Activated CD4-positive, alpha-beta T cell treated with anti-CD3 and anti-CD28 coated beads, Interleukin-2, amount 50 U/mL, for 24 hours (primary cell): ENCODE measurements around the gene STAM2.
"Not testable (repeated sequence)": the region's sequence is repeated elsewhere in the genome, so short reads cannot be mapped to it uniquely, and the experiment has no call there.

Experiments
- DNase-seq, 2 donors: peaks; one replicate each; pipeline ENCODE4 v3.0.0-alpha.2; 2020; ENCODE audit warnings: low read depth in 1 of 2, low spot score in 1 of 2

STAM2 gene

GRCh38 chr2:152107140-152107539 lies 68.4 kb downstream of the STAM2 start:
- not testable (repeated sequence) for DNase-seq

DNA sequence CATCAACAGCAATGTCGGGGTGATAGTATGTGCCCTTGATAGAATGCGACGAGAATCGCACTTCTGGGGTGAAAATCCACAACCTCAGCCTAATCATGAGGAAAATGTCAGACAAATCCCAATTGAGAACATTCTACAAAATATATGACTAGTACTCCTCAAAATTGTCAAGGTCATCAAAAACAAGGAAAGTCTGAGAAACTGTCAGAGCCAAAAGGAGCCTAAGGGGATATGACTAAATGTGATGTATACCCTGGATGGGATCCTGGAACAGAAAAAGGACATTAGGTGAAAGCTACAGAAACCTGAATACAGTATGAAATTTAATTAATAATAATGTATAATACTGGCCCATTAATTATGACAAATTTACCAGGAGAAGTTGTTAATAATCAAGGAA lies 69.1 kb downstream of the STAM2 start:
- DNase-seq, result no peak

DNA sequence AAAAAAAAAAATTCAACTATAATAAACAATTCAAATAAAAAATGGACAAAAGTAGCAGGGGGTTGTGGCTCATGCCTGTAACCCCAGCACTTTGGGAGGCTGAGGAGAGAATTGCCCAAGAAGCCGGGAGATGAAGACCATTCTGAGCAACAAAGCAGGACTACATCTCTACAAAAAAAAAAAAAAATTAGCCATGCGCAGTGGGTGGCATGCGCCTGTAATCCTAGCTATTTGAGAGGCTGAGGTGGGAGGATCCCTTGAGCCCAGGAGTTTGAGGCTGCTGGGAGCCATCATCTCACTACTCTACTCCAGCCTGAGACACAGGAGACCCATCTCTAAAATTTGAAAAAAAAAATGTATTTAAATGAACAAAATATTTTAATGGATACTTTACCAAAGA lies 72.3 kb downstream of the STAM2 start:
- DNase-seq, result no peak

GRCh38 chr2:152100961-152101360 lies 74.6 kb downstream of the STAM2 start:
- no peak for DNase-seq

GRCh38 chr2:152099367-152100050 lies 76.1 kb downstream of the STAM2 start:
- no peak for DNase-seq

DNA sequence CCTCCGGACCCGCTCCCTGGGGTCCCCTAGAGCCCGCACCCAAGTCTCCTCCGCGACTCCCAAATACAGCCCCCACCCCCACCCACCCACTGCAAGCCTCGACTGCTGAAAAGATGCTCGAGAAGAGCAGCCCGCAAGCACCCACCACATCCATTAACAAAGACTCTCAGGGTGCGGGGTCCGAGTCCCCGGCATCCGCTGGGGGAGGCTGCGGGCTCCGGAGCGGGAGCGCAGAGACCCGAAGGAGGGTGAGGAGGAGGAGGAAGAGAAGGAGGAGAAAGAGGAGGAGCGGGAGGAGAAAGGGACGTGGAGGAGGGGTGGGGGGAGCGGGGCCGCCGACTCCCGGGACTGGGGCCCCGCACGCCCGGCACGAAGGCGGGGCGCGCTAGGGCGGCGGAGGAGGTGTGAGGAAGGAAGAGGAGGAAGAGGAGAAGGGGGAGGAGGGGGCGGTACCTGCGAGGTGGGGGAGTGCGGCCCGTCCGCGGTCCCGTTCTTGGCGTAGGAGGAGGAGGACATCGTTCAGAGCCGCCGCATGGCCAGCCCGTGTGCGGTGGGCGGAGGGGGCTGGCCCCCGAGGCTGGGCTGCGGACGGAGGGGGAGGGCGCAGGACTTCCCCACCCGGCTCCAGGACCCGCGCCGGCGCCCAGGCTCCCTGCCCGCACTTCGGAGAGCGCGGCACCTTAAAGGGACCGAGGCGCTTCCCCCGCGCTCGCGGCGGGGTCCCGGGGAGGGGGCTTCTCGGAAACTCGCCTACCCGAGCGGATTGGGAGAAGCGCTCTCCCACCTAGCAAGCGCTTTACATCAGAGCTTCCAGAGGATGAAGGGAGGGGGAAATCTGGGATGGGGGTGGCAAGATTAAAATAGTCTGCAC lies 76.8 kb downstream of the STAM2 start, which contains the start of gene CACNB4:
Gene CACNB4 (minus strand): TSS at position 549 of the 871 bp plus-strand sequence.
- no peak for DNase-seq

DNA sequence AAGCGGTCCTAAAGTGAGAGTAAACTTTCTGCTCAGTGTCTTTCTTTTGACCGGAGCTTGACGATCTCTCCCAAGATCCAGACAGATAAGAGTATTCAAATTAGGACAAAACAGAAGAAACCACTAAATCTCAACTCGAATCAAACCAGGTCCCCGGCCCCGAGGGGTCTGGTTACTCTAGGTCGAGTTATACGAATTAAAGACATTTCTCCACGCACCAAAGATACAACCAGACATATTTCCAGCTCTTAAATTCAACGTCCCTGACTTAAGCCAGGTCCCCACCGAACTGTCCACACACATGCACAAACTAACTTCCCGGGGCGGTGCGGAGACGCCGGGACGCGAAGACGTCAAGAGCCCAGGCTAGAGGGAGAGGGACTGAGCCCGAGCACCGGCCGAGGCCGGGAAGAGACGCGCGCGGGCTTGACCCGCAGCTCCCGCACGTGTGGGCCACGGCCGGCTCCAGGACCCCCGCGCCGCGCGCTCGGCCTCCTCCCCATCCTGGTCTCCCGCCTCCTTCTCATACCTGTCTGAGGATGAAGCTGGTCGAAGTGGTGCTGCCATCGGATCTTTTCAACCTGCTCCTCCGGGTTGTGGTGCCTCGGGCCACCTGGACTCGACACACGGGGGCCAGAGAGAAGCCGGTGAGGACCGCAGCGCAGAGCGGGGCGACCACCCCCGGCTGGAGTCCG lies 77.6 kb downstream of the STAM2 start:
- DNase-seq, result no peak

GRCh38 chr2:152097290-152097800 lies 78.2 kb downstream of the STAM2 start:
- no peak for DNase-seq

DNA sequence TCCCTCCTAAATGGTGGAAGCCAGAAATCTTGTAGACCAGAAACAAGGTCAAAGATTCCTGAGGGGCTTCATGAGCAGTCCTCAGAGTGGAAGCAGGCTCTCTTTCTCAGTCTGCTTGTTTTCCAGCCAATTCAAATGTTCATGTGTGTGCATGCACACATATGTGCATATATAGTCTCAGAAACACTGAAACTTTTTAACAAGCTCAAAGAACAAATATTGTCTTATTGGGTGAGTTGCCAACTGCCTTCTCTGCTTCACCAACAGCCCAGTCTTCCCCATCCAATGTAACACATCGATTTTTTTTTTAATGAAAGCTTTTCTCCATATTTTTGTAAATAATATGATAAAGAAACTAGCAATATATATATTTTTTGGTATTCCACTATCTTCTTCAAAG lies 80.4 kb downstream of the STAM2 start:
- no peak for DNase-seq

- DNase-seq, result no peak
Observed at GRCh38 chr2:152094014-152094413, 81.5 kb downstream of the STAM2 start.

GRCh38 chr2:152093464-152093863 lies 82.1 kb downstream of the STAM2 start:
- no peak for DNase-seq

DNA sequence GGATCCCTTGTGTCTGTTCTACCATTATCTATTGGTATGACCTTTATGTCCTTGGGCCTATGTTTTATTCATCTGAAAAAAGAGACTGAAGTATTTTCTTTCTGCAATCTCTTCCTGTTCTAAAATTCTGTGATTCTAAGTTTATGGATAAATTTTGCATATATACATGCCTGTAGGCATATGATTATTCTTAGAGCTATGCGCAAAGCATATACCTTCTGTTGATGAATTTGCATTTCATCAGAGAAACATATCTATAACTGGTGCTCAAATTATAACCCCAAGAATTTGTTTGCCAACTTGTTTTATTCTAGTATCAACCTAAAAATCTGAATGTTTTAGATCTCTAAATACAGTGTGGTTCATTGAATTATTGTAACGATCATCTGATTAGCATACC lies 83.5 kb downstream of the STAM2 start:
- DNase-seq, result no peak

DNA sequence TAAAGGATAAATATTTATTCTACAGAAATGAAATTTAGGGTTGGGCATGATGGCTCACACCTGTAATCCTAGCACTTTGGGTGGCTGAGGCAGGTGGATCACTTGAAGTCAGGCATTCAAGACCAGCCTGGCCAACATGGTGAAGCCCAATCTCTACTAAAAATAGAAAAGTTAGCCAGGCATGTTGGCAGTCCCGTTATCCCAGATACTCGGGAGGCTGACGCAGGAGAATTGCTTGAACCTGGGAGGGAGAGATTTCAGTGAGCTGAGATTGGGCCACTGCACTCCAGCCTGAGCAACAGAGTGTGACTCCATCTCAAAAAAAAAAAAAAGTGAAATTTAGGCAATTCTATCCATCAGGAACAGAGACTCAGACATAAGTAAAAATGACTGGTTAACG lies 84.8 kb downstream of the STAM2 start:
- DNase-seq, result not testable (repeated sequence)

- no peak for DNase-seq
Observed at GRCh38 chr2:152089238-152089637, 86.3 kb downstream of the STAM2 start.

GRCh38 chr2:152088006-152088405 lies 87.6 kb downstream of the STAM2 start:
- no peak for DNase-seq

DNA sequence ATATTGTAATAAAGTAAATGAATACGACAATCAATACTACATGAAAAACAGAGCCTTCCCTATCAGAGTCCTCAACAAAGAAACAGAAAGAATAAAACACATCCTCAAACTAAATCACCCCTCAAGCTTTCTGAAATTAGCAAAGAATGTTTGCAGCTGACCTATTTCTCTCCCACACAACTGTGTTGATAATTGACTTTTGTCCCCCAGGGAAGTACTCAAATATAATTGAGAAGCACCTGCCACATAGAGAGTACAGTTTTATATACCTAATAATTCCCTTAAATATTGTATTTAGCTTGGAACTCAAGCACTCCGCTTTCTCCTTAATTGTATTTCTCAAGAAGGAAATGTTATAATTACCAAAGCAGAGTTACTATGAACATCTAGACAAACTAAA lies 89.3 kb downstream of the STAM2 start:
- DNase-seq, result no peak

DNA sequence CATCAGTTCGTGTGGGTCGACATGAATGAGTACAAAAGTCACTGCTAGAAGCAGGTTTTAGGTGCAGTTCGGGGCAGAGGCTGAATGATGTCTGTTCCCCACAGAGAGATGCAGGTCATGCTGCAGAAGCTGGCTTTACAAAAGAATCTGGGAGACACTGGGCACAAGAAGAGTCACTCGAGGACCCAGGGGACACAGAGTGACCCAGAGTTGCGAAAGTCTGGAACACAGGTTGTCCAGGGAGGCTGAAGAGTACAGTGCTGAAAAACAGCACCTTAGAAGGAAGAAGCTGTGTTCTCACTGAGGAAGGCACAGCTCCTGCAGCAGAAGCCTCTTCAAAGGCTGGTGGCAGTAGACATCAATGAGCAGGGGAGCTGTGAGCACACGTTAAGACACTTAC lies 91.5 kb downstream of the STAM2 start:
- DNase-seq, result no peak

DNA sequence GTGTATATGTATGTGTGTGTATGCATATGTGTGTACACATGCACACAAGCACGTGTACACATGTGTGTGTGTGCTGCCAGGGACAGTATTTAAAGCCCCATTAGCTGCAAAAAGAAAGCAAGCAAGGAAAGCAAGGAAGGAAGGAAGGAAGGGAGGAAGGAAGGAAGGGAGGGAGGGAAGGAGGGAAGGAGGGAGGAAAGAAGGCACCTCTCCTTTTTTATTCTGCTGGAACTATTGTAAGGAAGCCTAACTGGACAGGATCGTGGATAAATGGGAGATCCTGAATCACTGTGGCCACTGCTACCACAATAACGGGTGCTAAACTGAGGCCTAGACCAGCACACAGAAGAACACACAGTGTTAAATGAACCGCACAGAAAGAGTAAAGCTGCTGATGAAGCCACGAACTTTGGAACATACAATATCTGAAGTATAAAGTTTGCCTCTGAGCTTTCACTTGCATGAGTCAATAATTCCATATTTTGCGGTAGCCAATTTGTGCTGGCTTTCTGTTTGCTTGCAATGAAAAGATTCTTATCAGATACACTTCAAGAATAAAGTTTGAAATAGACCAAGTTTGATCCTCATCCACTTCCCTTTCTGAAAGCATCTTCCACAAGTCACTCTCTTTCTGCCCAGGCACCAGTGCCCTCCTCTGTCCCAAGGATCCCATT lies 92.2 kb downstream of the STAM2 start:
- no peak for DNase-seq

DNA sequence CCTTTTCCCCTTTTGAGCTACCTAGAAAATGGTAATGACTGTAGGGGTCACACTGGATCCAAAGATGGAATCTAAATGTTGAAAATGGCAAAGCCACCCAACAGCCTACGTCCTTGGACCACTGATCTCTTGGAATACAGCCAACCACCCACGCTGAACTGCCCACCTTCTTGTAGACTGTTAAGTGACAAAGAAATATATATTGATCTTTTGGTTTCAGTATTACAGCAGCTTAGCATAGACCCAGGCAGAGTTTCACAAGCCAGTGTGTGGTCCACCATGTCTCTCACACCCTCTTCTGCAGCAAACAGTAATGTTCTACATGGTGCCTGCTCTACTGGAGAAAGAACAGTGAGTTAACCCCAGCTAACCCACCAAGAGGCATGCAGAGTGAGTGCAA lies 96.9 kb downstream of the STAM2 start:
- no peak for DNase-seq

DNA sequence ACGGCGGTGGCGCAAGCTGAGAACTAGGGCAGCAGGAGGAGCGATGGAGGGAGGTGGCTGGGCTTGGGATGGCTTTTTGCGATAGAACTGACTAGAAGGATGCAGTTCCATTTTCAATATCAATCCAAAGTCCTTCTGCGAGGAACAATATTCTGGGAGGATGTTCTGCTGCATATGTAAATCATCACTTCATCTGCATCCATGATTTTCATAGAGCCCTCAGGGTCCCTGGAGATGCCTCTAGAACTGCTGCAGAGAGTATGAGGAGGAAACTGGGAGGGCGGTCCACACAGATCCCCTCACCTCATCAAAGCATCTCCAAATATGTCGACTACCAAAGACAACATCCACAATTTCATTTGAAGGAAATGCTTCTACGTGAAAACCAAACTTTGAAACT lies 97.5 kb downstream of the STAM2 start:
- no peak for DNase-seq

DNA sequence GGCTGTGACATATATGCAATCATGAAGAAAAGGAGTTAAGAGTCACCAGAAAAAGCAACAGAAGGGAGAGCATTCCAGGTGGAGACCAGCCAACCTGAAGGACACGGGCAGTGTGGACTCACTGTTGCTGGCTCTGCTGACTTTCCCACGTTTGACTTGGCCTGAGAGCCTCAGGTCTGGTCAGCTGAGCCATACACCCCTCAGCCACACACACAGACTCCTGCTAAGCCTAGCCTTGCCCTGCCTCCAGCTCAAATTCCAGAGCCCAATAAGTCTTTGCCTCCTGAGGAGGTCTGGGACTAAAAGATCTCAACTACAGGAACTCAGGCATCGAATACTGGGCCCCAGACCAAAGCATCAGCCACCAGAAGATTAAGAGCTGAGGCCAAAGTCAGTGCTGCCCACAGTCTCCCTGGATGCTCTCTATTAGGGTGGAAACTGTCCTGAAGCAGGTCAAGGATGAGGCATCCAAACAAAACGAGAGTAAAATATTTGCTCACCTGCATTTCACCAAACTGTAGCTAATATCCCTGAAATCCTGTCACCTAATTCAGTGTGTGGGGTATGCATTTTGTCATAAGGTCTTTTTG lies 100.0 kb downstream of the STAM2 start:
- DNase-seq, result no peak
